ENCODE data around the gene SP3. TPM values are rescaled to one million over a fixed set of nuclear protein-coding genes. Genes with fewer than 3 reads are reported as not detected.
A peak's percentile ranks its signal among the peaks of the same experiment; 100 is the strongest.

SP3 gene
- total and polyA plus RNA-seq, 4 donors, result 14.5 to 183 (median 55.2) TPM

DNA sequence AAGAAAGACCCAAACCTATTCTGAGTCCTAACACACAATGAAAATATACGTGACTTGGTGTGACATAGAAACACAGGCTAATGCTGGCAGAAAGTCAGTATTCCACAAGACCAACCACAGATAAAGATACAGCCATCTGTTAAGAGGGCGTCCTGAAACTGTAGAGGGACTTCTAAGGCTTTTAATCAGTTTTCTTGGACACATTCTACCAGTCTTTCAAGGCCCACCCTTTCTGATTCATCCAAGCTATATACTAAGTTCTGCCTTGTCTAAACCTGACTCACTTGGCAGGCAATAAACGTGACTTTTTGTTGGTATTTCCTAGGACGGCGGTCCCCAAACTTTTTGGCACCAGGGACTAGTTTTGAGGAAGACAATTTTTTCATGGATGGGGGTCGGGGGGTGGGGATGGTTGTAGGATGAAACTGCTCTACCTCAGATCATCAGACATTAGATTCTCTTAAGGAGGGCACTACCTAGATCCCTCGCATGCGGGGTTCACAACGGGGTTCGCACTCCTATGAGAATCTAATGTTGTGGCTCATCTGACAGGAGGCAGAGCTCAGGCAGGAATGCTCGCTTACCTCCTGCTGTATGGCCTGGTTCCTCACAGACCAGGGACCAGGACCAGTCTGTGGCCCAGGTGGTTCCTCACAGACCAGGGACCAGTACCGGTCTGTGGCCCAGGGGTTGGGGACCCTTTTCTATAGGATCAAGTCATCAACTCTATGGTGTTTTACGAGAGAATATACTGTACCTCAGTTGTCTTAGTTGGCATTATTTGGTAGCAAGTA is 61.4 kb downstream of the SP3 start:
- 93 to 94% methylated on average over 13 of the region's 13 CpGs for WGBS, 2 donors
- no peaks in the 10 kb centered on the region for H3K9me3 ChIP-seq (ENCODE audit: control insufficient read depth in 4 of 4, insufficient read depth in 3 of 4, low read length in 3 of 4)

DNA sequence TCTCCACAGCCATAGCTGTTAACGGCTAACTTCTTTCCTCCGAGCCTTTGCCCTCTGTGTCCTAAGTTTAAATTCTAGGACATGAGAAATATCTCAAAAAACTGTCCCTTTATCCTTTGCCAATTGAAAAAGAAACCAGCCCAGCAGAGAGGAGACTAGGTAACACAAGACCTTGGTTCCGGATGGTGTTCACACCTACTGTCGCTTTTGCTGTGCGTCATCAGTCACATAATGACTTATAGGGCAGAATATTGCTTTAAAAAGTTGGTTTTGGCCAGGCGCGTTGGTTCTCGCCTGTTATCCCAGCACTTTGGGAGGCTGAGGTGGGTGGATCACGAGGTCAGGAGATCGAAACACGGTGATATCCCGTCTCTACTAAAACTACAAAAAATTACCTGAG is 66.2 kb downstream of the SP3 start:
- no peaks in the 10 kb centered on the region for H3K9me3 ChIP-seq (ENCODE audit: control insufficient read depth in 4 of 4, insufficient read depth in 3 of 4, low read length in 3 of 4)
- no peak for DNase-seq
- no peak overlapping the region for H3K27ac ChIP-seq (ENCODE audit: low read depth in 1 of 2, low read length in 1 of 2)
- no peaks in the 10 kb centered on the region for H3K27me3 ChIP-seq (ENCODE audit: control insufficient read depth in 3 of 3, insufficient read depth in 3 of 3, low read length in 2 of 3)
- ATAC-seq (ENCODE audit: insufficient read depth, low FRiP score), result no peak
- TF ChIP-seq, protein P1, sequence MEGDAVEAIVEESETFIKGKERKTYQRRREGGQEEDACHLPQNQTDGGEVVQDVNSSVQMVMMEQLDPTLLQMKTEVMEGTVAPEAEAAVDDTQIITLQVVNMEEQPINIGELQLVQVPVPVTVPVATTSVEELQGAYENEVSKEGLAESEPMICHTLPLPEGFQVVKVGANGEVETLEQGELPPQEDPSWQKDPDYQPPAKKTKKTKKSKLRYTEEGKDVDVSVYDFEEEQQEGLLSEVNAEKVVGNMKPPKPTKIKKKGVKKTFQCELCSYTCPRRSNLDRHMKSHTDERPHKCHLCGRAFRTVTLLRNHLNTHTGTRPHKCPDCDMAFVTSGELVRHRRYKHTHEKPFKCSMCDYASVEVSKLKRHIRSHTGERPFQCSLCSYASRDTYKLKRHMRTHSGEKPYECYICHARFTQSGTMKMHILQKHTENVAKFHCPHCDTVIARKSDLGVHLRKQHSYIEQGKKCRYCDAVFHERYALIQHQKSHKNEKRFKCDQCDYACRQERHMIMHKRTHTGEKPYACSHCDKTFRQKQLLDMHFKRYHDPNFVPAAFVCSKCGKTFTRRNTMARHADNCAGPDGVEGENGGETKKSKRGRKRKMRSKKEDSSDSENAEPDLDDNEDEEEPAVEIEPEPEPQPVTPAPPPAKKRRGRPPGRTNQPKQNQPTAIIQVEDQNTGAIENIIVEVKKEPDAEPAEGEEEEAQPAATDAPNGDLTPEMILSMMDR (IDR thresholded peaks at IDR 0.05; ENCODE audit: control extremely low read depth, extremely low read depth), result no peak
- peaks cover 0 to 1% (median under 1%) of the 10 kb centered on the region in 4 donors for H3K36me3 ChIP-seq (ENCODE audit: control insufficient read depth in 4 of 4, insufficient read depth in 4 of 4, low read length in 4 of 4)
- no peak overlapping the region for H3K9ac ChIP-seq (ENCODE audit: insufficient read depth in 1 of 2, low read length in 2 of 2)
- H3K4me3 ChIP-seq, result no peak overlapping the region
- H3K4me1 ChIP-seq (ENCODE audit: control insufficient read depth in 5 of 5, insufficient read depth in 5 of 5, low read length in 5 of 5), result peaks cover 0 to 8% (median 4%) of the 10 kb centered on the region in 5 donors
- 96 to 97% methylated on average over 12 of the region's 12 CpGs for WGBS, 2 donors

More for the DNA sequence above, 61.4 kb downstream of the SP3 start:
- TF ChIP-seq, protein P1 (IDR thresholded peaks at IDR 0.05; ENCODE audit: control extremely low read depth, extremely low read depth), result no peak
- peaks cover 4 to 10% (median 6%) of the 10 kb centered on the region in 4 donors for H3K36me3 ChIP-seq (ENCODE audit: control insufficient read depth in 4 of 4, insufficient read depth in 4 of 4, low read length in 4 of 4)
- no peak overlapping the region for H3K4me3 ChIP-seq
- H3K27ac ChIP-seq (ENCODE audit: low read depth in 1 of 2, low read length in 1 of 2), result no peak overlapping the region
- no peak overlapping the region for H3K9ac ChIP-seq (ENCODE audit: insufficient read depth in 1 of 2, low read length in 2 of 2)
- H3K27me3 ChIP-seq (ENCODE audit: control insufficient read depth in 3 of 3, insufficient read depth in 3 of 3, low read length in 2 of 3), result no peaks in the 10 kb centered on the region
- ATAC-seq (ENCODE audit: insufficient read depth, low FRiP score) (no peak), DNase-seq (no peak)
- H3K4me1 ChIP-seq (ENCODE audit: control insufficient read depth in 5 of 5, insufficient read depth in 5 of 5, low read length in 5 of 5), result no peaks in the 10 kb centered on the region

DNA sequence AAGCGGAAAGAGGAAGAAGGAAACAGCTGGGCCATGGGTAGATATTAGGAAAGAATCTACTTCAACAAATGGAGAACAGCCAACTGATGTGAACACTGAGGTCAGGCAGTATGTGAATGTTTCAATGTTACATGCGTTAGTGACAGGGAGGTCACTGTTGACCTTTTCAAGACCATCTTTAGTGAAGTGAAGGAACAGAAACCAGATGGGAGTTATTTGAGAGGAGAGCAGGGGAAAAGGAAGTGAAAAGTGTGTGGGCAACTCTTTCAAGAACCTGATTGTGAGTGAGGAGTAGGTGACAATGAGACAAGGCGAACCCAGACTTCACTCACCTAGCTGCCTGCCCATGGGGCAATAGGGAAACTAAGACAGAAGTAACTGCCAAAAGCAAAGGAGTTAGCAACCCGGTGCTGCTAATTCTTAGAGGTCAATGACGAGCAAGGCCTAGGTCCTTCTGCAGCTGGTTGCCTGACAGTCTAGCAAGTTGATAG is 67.0 kb downstream of the SP3 start:
- no peaks in the 10 kb centered on the region for H3K9me3 ChIP-seq (ENCODE audit: control insufficient read depth in 4 of 4, insufficient read depth in 3 of 4, low read length in 3 of 4)
- 39 to 65% methylated on average over 5 of the region's 5 CpGs for WGBS, 2 donors
- TF ChIP-seq, protein P1 (IDR thresholded peaks at IDR 0.05; ENCODE audit: control extremely low read depth, extremely low read depth), result no peak
- peaks cover 0 to 8% (median 4%) of the 10 kb centered on the region in 5 donors for H3K4me1 ChIP-seq (ENCODE audit: control insufficient read depth in 5 of 5, insufficient read depth in 5 of 5, low read length in 5 of 5)
- H3K36me3 ChIP-seq (ENCODE audit: control insufficient read depth in 4 of 4, insufficient read depth in 4 of 4, low read length in 4 of 4), result no peaks in the 10 kb centered on the region
- H3K9ac ChIP-seq (ENCODE audit: insufficient read depth in 1 of 2, low read length in 2 of 2), result no peak overlapping the region
- H3K4me3 ChIP-seq, result no peak overlapping the region
- DNase-seq (peak in 2 of 3 donors; percentile 62 to 79), ATAC-seq (ENCODE audit: insufficient read depth, low FRiP score) (peak; percentile 32)
- no peaks in the 10 kb centered on the region for H3K27me3 ChIP-seq (ENCODE audit: control insufficient read depth in 3 of 3, insufficient read depth in 3 of 3, low read length in 2 of 3)
- no peak overlapping the region for H3K27ac ChIP-seq (ENCODE audit: low read depth in 1 of 2, low read length in 1 of 2)
